ENCODE data around the gene BANK1. TPM values are rescaled to one million over a fixed set of nuclear protein-coding genes. Genes with fewer than 3 reads are reported as not detected.

BANK1 gene
- polyA plus RNA-seq, 1 of the 3 experiments (the other 2 are of a cell fraction), result not detected

- no peak overlapping the region for H3K4me3 ChIP-seq (ENCODE audit: low read depth in 2 of 2, low read length in 1 of 2)
- no peaks in the 10 kb centered on the region for H4K20me1 ChIP-seq (ENCODE audit: insufficient read depth)
- peaks cover 0 to 5% of the 10 kb centered on the region in 2 experiments; a peak in 2 of 4 replicates for H3K4me1 ChIP-seq (ENCODE audit: control insufficient read depth in 1 of 2, insufficient read depth in 2 of 2, low read depth in 1 of 2, low read length in 1 of 2)
- H3K9me2 ChIP-seq, result no peaks in the 10 kb centered on the region
- ChIA-PET CTCF (no interaction called here), POLR2A (no interaction called here)
- no peaks in the 10 kb centered on the region for H3K79me2 ChIP-seq (ENCODE audit: insufficient read depth)
- H3K9me3 ChIP-seq, result no peaks in the 10 kb centered on the region
- H3K36me3 ChIP-seq (replicated peaks in 1 of 2; ENCODE audit: control insufficient read depth in 1 of 2, insufficient read depth in 2 of 2, low read length in 1 of 2), result no peaks in the 10 kb centered on the region
- H3K9ac ChIP-seq, result no peak overlapping the region
- 0 out of 2 replicates have a peak, but pooled peaks have one; percentile 10 for TF ChIP-seq FOSL2 (IDR thresholded peaks at IDR 0.05; ENCODE audit: borderline replicate concordance, low read depth)
- TF ChIP-seq TAF1 (IDR thresholded peaks at IDR 0.05; ENCODE audit: borderline replicate concordance, low read depth, low read length), result 0 out of 2 replicates have a peak, but pooled peaks have one; percentile 33
- 0 out of 2 replicates have a peak, but pooled peaks have one; percentile 59 for TF ChIP-seq TCF12 (IDR thresholded peaks at IDR 0.05)
- TF ChIP-seq YY1 (IDR thresholded peaks at IDR 0.05; ENCODE audit: low read depth), result no peak
- no peak for TF ChIP-seq GATA2 (CRISPR knock-in tag; IDR thresholded peaks at IDR 0.05)
- no peak; the same call in 1 of the 2 replicates for TF ChIP-seq NFIC (IDR thresholded peaks at IDR 0.05; ENCODE audit: borderline replicate concordance)
- TF ChIP-seq PBX3 (IDR thresholded peaks at IDR 0.05), result peak; percentile 58
- TF ChIP-seq TEAD4 (IDR thresholded peaks at IDR 0.05; ENCODE audit: borderline replicate concordance, insufficient read depth), result peak; percentile 94; the same call in 1 of the 2 replicates
- TF ChIP-seq EP300 (IDR thresholded peaks at IDR 0.05; ENCODE audit: borderline replicate concordance in 1 of 2, low read depth in 1 of 2, low read length in 1 of 2), result peak in 1 of 2 experiments; percentile 36; a peak in 1 of 4 replicates
- peak overlapping the region; percentile 21; the same call in 1 of the 2 replicates for H3K4me2 ChIP-seq
- no peak for DNase-seq
- H3F3A ChIP-seq (replicated peaks; ENCODE audit: insufficient read depth), result no peaks in the 10 kb centered on the region
- H3K27ac ChIP-seq (ENCODE audit: low read depth in 2 of 2, low read length in 1 of 2), result no peak overlapping the region; a peak in 1 of 4 replicates
- peak overlapping the region; percentile 56 for H2AFZ ChIP-seq (ENCODE audit: low read depth)
- no peaks in the 10 kb centered on the region for H3K27me3 ChIP-seq (ENCODE audit: insufficient read depth)
- WGBS (ENCODE audit: low lambda C conversion rate), result 7% methylated on average over 4 of the region's 4 CpGs
Measured at GRCh38 chr4:101953949-101954348, 163.4 kb downstream of the BANK1 start.

GRCh38 chr4:101954351-101954750, 163.8 kb downstream of the BANK1 start:
- no peaks in the 10 kb centered on the region for H3K9me2 ChIP-seq
- no peaks in the 10 kb centered on the region for H3K27me3 ChIP-seq (ENCODE audit: insufficient read depth)
- 80% methylated on average over 1 of the region's 1 CpG for WGBS (ENCODE audit: low lambda C conversion rate)
- H3K4me2 ChIP-seq, result no peak overlapping the region
- H3K9ac ChIP-seq, result no peak overlapping the region
- no peaks in the 10 kb centered on the region for H3K79me2 ChIP-seq (ENCODE audit: insufficient read depth)
- POLR2A ChIA-PET, result no interaction called here
- CTCF ChIA-PET, result no interaction called here
- no peaks in the 10 kb centered on the region for H3K36me3 ChIP-seq (replicated peaks in 1 of 2; ENCODE audit: control insufficient read depth in 1 of 2, insufficient read depth in 2 of 2, low read length in 1 of 2)
- H4K20me1 ChIP-seq (ENCODE audit: insufficient read depth), result no peaks in the 10 kb centered on the region
- H3K27ac ChIP-seq (ENCODE audit: low read depth in 2 of 2, low read length in 1 of 2), result no peak overlapping the region; a peak in 1 of 4 replicates
- no peak for TF ChIP-seq FOXM1 (IDR thresholded peaks at IDR 0.05; ENCODE audit: low read depth)
- H3F3A ChIP-seq (replicated peaks; ENCODE audit: insufficient read depth), result no peaks in the 10 kb centered on the region
- no peak overlapping the region for H3K4me3 ChIP-seq (ENCODE audit: low read depth in 2 of 2, low read length in 1 of 2)
- peaks cover 0 to 5% of the 10 kb centered on the region in 2 experiments; a peak in 2 of 4 replicates for H3K4me1 ChIP-seq (ENCODE audit: control insufficient read depth in 1 of 2, insufficient read depth in 2 of 2, low read depth in 1 of 2, low read length in 1 of 2)
- no peak for DNase-seq
- peak overlapping the region; percentile 56 for H2AFZ ChIP-seq (ENCODE audit: low read depth)
- H3K9me3 ChIP-seq, result no peaks in the 10 kb centered on the region

GRCh38 chr4:101954975-101955678, 164.6 kb downstream of the BANK1 start:
- POLR2A ChIA-PET, result no interaction called here
- DNase-seq, result no peak

More at GRCh38 chr4:101954975-101955678, 164.6 kb downstream of the BANK1 start:
- no peaks in the 10 kb centered on the region for H3K79me2 ChIP-seq (ENCODE audit: insufficient read depth)
- H3K4me1 ChIP-seq (ENCODE audit: control insufficient read depth in 1 of 2, insufficient read depth in 2 of 2, low read depth in 1 of 2, low read length in 1 of 2), result peaks cover 0 to 5% of the 10 kb centered on the region in 2 experiments; a peak in 2 of 4 replicates
- no peaks in the 10 kb centered on the region for H3K36me3 ChIP-seq (replicated peaks in 1 of 2; ENCODE audit: control insufficient read depth in 1 of 2, insufficient read depth in 2 of 2, low read length in 1 of 2)
- H3F3A ChIP-seq (replicated peaks; ENCODE audit: insufficient read depth), result no peaks in the 10 kb centered on the region
- H3K27ac ChIP-seq (ENCODE audit: low read depth in 2 of 2, low read length in 1 of 2), result no peak overlapping the region; a peak in 1 of 4 replicates
- H3K4me2 ChIP-seq, result no peak overlapping the region
- TF ChIP-seq PBX3 (IDR thresholded peaks at IDR 0.05), result no peak
- no peak for TF ChIP-seq NFIC (IDR thresholded peaks at IDR 0.05; ENCODE audit: borderline replicate concordance)
- TF ChIP-seq FOSL2 (IDR thresholded peaks at IDR 0.05; ENCODE audit: borderline replicate concordance, low read depth), result no peak
- no peak for TF ChIP-seq ELF1 (IDR thresholded peaks at IDR 0.05)
- TF ChIP-seq REST (IDR thresholded peaks at IDR 0.05; ENCODE audit: low read depth, low read length), result no peak
- TF ChIP-seq RCOR1 (IDR thresholded peaks at IDR 0.05; ENCODE audit: low read length), result no peak
- TF ChIP-seq TCF12 (IDR thresholded peaks at IDR 0.05), result no peak
- no peak for TF ChIP-seq GABPA (IDR thresholded peaks at IDR 0.05; ENCODE audit: low read depth)
- no peak overlapping the region for H2AFZ ChIP-seq (ENCODE audit: low read depth)
- H3K4me3 ChIP-seq (ENCODE audit: low read depth in 2 of 2, low read length in 1 of 2), result no peak overlapping the region
- H3K9ac ChIP-seq, result no peak overlapping the region
- H3K9me2 ChIP-seq, result no peaks in the 10 kb centered on the region
- no peaks in the 10 kb centered on the region for H3K9me3 ChIP-seq
- CTCF ChIA-PET, result no interaction called here
- H4K20me1 ChIP-seq (ENCODE audit: insufficient read depth), result no peaks in the 10 kb centered on the region
- H3K27me3 ChIP-seq (ENCODE audit: insufficient read depth), result no peaks in the 10 kb centered on the region
- WGBS (ENCODE audit: low lambda C conversion rate), result 94% methylated on average over 4 of the region's 4 CpGs
